Activated T-helper 2 cell treated with anti-CD3 and anti-CD28 coated beads, Interferon-gamma antibody, Interleukin-2, Interleukin-4, amounts not matched to agents 10 μg/mL and 5 μg/mL and 100 μg/mL, durations not matched to agents 14 hours and 24 hours and 36 hours (primary cell): Measurements from ENCODE around the gene HTR6. TPM values are rescaled to one million over a fixed set of nuclear protein-coding genes. Genes with fewer than 3 reads are reported as not detected.
"Not testable (repeated sequence)": the region's sequence is repeated elsewhere in the genome, so short reads cannot be mapped to it uniquely, and the experiment has no call there.

Experiments used
- DNase-seq: peaks from one replicate; pipeline ENCODE4 v3.0.0; 2021; ENCODE audit warnings: low spot score
- H3K27ac Mint-ChIP-seq: one replicate; pipeline ENCODE4 v1.8.0; 2021; ENCODE audit warnings: mixed read lengths
- H3K27me3 Mint-ChIP-seq: one replicate; pipeline ENCODE4 v1.8.0; 2021; ENCODE audit warnings: low read depth, mixed read lengths
- H3K36me3 Mint-ChIP-seq: one replicate; pipeline ENCODE4 v1.8.0; 2021; ENCODE audit warnings: low read depth, mixed read lengths
- H3K4me1 Mint-ChIP-seq: one replicate; pipeline ENCODE4 v1.8.0; 2021; ENCODE audit warnings: low read depth, mixed read lengths
- H3K4me3 Mint-ChIP-seq: one replicate; pipeline ENCODE4 v1.8.0; 2021; ENCODE audit warnings: low read depth, mild to moderate bottlenecking, moderate library complexity, mixed read lengths
- H3K9me3 Mint-ChIP-seq: one replicate; pipeline ENCODE4 v1.8.0; 2021; ENCODE audit warnings: mixed read lengths
- intact Hi-C: fragments of 100-400 bp; cut with micrococcal nuclease; formaldehyde crosslinking; loops from one replicate; pipeline ENCODE4 v1.15.1; 2023
- total RNA-seq: library from RNA; stranded (reverse); gene quantifications from 2 replicates; pipeline ENCODE4 v1.2.3, GENCODE V29; 2022

The HTR6 gene
- total RNA-seq, 1 donor from 2014 or later: not detected

DNA sequence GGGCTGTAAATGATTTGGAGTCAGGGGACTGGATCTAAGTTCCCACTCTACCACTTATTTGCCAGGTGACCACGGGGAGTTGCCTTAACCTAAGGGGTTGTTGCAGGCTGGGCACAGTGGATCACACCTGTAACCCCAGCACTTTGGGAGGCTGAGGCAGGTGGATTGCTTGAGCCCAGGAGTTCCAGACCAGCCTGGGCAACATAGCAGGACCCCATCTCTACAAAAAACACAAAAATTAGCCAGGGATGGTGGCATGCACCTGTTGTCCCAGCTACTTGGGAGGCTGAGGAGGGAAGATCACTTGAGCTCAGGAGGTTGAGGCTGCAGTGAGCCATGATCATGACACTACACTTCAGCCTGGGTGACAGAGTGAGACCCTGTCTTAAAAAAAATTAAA is 34.5 kb upstream of the HTR6 start:
- DNase-seq, intact Hi-C loops, H3K4me1 Mint-ChIP-seq, H3K9me3 Mint-ChIP-seq, H3K4me3 Mint-ChIP-seq, H3K27ac Mint-ChIP-seq, H3K27me3 Mint-ChIP-seq: not testable (repeated sequence)
- H3K36me3 Mint-ChIP-seq: peaks cover 27% of the 10 kb centered on the region

- no peaks in the 10 kb centered on the region for H3K27me3 Mint-ChIP-seq
- H3K36me3 Mint-ChIP-seq: peaks cover 25% of the 10 kb centered on the region
- no peak for DNase-seq
- no peaks in the 10 kb centered on the region for H3K4me1 Mint-ChIP-seq
- H3K4me3 Mint-ChIP-seq: no peak overlapping the region
- H3K9me3 Mint-ChIP-seq: no peaks in the 10 kb centered on the region
- intact Hi-C loops: no loop called here
- no peak overlapping the region for H3K27ac Mint-ChIP-seq
These were observed 33.8 kb upstream of the HTR6 start for GRCh38 chr1:19630720-19631395.

DNA sequence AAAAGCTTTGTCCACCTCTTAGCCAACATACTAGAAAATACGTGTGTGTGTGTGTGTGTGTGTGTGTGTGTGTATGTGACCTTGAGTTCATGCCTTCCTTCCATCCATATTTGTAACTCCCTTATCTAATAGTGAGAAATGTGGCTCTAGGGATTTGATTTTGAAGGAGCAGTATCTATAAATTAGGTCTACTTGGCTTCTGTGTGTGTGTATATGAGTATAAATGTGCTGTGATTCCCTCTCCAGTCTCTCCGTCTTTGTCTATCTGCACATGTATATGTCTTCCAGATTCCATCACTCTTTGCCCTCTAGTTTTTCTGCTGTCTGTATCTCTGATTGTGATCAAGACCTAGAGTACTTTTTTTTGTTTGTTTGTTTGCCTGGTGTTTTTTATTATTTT is 32.5 kb upstream of the HTR6 start:
- peaks cover 12% of the 10 kb centered on the region for H3K36me3 Mint-ChIP-seq
- H3K9me3 Mint-ChIP-seq: no peaks in the 10 kb centered on the region
- H3K27ac Mint-ChIP-seq: no peak overlapping the region
- H3K4me1 Mint-ChIP-seq: no peaks in the 10 kb centered on the region
- H3K4me3 Mint-ChIP-seq: no peak overlapping the region
- DNase-seq: no peak
- no peaks in the 10 kb centered on the region for H3K27me3 Mint-ChIP-seq
- intact Hi-C loops: no loop called here

GRCh38 chr1:19633106-19633505 is 31.6 kb upstream of the HTR6 start:
- intact Hi-C loops: no loop called here
- no peak overlapping the region for H3K27ac Mint-ChIP-seq
- no peak overlapping the region for H3K4me3 Mint-ChIP-seq
- no peak for DNase-seq
- no peaks in the 10 kb centered on the region for H3K9me3 Mint-ChIP-seq
- peaks cover 6% of the 10 kb centered on the region for H3K36me3 Mint-ChIP-seq
- H3K4me1 Mint-ChIP-seq: no peaks in the 10 kb centered on the region
- no peaks in the 10 kb centered on the region for H3K27me3 Mint-ChIP-seq

- H3K27me3 Mint-ChIP-seq, DNase-seq, H3K4me3 Mint-ChIP-seq, H3K36me3 Mint-ChIP-seq, intact Hi-C loops, H3K9me3 Mint-ChIP-seq, H3K4me1 Mint-ChIP-seq, H3K27ac Mint-ChIP-seq: not testable (repeated sequence)
These were observed 29.6 kb upstream of the HTR6 start for GRCh38 chr1:19635064-19635463.

GRCh38 chr1:19635646-19636045 is 29.0 kb upstream of the HTR6 start:
- no peak overlapping the region for H3K4me3 Mint-ChIP-seq
- H3K27ac Mint-ChIP-seq: no peak overlapping the region
- no peak for DNase-seq
- H3K27me3 Mint-ChIP-seq: no peaks in the 10 kb centered on the region
- no peaks in the 10 kb centered on the region for H3K36me3 Mint-ChIP-seq
- intact Hi-C loops: no loop called here
- no peaks in the 10 kb centered on the region for H3K9me3 Mint-ChIP-seq
- peaks cover 1% of the 10 kb centered on the region for H3K4me1 Mint-ChIP-seq

GRCh38 chr1:19636065-19636464 is 28.6 kb upstream of the HTR6 start:
- Mint-ChIP-seq H3K4me3 (no peak overlapping the region), H3K27me3 (no peaks in the 10 kb centered on the region), H3K36me3 (no peaks in the 10 kb centered on the region), H3K4me1 (peaks cover 1% of the 10 kb centered on the region), H3K27ac (no peak overlapping the region), H3K9me3 (no peaks in the 10 kb centered on the region)
- DNase-seq: no peak
- intact Hi-C loops: no loop called here

- H3K27ac Mint-ChIP-seq, intact Hi-C loops, H3K36me3 Mint-ChIP-seq, DNase-seq, H3K9me3 Mint-ChIP-seq, H3K27me3 Mint-ChIP-seq, H3K4me1 Mint-ChIP-seq, H3K4me3 Mint-ChIP-seq: not testable (repeated sequence)
These were observed 27.9 kb upstream of the HTR6 start for GRCh38 chr1:19636749-19637148.

GRCh38 chr1:19637606-19638005 is 27.1 kb upstream of the HTR6 start:
- H3K9me3 Mint-ChIP-seq: no peaks in the 10 kb centered on the region
- no peak overlapping the region for H3K4me3 Mint-ChIP-seq
- intact Hi-C loops: no loop called here
- H3K27ac Mint-ChIP-seq: no peak overlapping the region
- peaks cover 1% of the 10 kb centered on the region for H3K4me1 Mint-ChIP-seq
- H3K27me3 Mint-ChIP-seq: peaks cover 8% of the 10 kb centered on the region
- no peak for DNase-seq
- H3K36me3 Mint-ChIP-seq: no peaks in the 10 kb centered on the region

DNA sequence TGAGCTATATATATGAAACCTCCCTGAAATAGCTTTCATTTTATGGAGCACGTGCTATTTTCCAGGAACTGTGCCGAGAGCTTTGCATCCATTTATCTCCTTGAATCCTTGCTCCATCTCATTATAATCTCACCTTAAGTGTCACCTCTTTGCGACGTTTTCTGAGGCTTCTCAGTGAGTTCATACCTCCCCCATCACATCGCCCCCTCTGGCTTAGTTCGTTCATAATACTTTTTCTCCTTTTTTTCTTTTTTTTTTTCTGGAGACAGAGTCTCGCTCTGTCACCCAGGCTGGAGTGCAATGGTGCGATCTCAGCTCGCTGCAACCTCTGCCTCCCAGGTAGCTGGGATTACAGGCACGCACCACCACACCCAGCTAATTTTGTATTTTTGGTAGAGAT is 25.4 kb upstream of the HTR6 start:
- H3K9me3 Mint-ChIP-seq, H3K27ac Mint-ChIP-seq, DNase-seq, H3K4me1 Mint-ChIP-seq, H3K4me3 Mint-ChIP-seq, intact Hi-C loops, H3K36me3 Mint-ChIP-seq: not testable (repeated sequence)
- H3K27me3 Mint-ChIP-seq: peaks cover 17% of the 10 kb centered on the region

DNA sequence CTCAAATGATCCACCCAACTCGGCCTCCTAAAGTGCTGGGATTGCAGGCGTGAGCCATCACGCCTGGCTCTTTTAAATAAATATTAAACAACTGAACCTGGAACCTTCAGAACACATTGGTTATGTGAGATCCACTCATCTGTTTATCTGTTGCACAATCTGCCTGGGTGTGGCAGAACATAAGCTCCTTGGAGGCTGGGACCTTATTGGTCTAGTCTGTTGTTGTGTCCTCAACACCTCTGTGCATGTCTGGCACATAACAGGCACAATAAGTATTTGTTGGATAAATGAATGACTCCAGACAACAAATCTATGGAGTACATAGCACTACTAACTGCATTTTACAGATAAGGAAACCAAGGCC is 24.7 kb upstream of the HTR6 start:
- DNase-seq: no peak
- H3K27me3 Mint-ChIP-seq: peaks cover 17% of the 10 kb centered on the region
- H3K36me3 Mint-ChIP-seq: peaks cover 3% of the 10 kb centered on the region
- no peaks in the 10 kb centered on the region for H3K9me3 Mint-ChIP-seq
- no peak overlapping the region for H3K27ac Mint-ChIP-seq
- H3K4me1 Mint-ChIP-seq: peaks cover 7% of the 10 kb centered on the region
- intact Hi-C loops: no loop called here
- H3K4me3 Mint-ChIP-seq: no peak overlapping the region

DNA sequence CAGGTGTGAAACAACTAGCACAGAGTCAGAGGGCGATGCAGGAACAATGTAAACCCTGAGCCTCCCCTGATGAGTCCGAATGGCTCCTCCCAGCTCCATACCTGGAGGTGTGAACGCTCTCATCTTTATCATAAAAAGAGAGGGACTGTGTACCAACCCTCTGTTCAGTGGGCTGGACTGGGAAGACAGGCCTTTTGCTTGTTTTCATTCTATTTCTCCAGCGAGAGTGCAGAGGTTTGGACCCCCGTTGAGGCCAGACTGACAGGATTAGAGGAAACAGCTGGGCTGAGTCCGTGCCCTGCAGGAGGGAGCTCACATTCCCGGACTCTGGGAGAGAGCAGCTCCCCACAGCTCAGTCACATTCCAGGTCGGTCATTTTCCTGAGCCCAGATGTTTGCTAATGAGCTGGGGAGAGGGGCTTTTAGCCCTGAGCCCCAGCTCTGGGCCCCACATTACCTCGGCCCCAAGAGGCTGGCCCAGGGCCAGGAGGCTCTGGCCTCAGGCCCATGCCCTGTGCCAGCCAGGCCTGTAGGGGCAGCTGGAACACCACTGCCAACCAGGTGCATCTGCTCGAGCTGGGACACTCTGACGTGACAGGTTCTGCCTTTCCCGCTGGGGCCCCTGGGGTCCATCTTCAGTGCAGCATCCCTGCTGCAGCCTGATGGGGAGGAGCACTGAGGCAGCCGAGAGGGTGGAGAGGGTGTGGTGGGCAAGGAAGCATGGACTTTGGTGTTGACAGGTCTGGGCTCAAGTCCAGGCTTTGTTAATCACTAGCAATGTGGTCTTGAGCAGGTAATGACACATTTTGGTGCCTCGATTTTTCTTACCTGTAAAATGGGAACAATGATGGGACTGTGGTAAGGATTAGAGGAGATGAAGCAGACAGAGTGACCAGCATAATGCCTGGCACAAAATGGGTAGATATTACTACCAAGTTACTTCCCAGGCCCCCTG is 24.0 kb upstream of the HTR6 start:
- no peak for DNase-seq
- no peak overlapping the region for H3K27ac Mint-ChIP-seq
- no peak overlapping the region for H3K4me3 Mint-ChIP-seq
- H3K4me1 Mint-ChIP-seq: peaks cover 8% of the 10 kb centered on the region
- peaks cover 17% of the 10 kb centered on the region for H3K27me3 Mint-ChIP-seq
- intact Hi-C loops: no loop called here
- H3K9me3 Mint-ChIP-seq: no peaks in the 10 kb centered on the region
- H3K36me3 Mint-ChIP-seq: peaks cover 3% of the 10 kb centered on the region

DNA sequence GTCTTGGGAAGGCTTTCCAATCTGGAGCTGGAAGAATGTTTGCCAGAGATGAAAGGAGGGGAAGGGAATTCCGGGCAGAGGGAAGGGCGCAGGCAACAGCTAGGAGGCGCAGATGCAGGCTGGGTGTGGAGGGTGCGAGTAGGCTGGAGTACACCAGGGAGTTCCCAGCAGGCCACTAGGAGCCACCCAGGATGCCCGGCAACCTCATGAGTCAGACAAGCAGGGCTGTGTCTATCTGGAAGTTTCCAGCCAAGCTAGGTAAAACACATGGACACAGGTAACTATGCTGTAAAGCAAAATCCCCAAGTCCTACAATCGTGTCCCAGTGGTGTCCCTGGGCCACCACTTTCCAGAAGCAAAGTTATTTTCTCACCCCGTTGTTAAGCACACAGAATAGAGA is 21.6 kb upstream of the HTR6 start:
- H3K4me1 Mint-ChIP-seq: peaks cover 28% of the 10 kb centered on the region
- peak overlapping the region; percentile 84 for H3K4me3 Mint-ChIP-seq
- no peak for DNase-seq
- H3K27ac Mint-ChIP-seq: peak overlapping the region; percentile 73
- intact Hi-C loops: no loop called here
- peaks cover 17% of the 10 kb centered on the region for H3K27me3 Mint-ChIP-seq
- H3K36me3 Mint-ChIP-seq: peaks cover 3% of the 10 kb centered on the region
- no peaks in the 10 kb centered on the region for H3K9me3 Mint-ChIP-seq
